Adrenal gland (tissue), 12 donors: ENCODE data around the gene OS9. TPM values are rescaled to one million over a fixed set of nuclear protein-coding genes. Genes with fewer than 3 reads are reported as not detected.

Experiments
- DNase-seq, 7 donors: peaks; one replicate each; pipeline ENCODE4 v3.0.0-alpha.2; 2019 to 2020
- H3K27ac ChIP-seq, 5 donors: fragments of 200-600 bp; sonication (generic) in 4 of 5; 1 replicate in 3 of 5; 2 replicates in 2 of 5; pipeline versions ENCODE4 v1.5.1 to v1.8.0; 2016 to 2020; ENCODE audit warnings: mild to moderate bottlenecking in 1 of 5
- H3K27me3 ChIP-seq: fragments of 200-600 bp; 2 replicates; pipeline ENCODE4 v1.8.0; 2021
- H3K36me3 ChIP-seq, 2 donors: fragments of 200-600 bp; replicated peaks in 1 of 2; 1 replicate in 1 of 2; 2 replicates in 1 of 2; pipeline versions ENCODE4 v1.5.1 to v1.8.0; 2018 to 2022
- H3K4me1 ChIP-seq, 2 donors: fragments of 200-600 bp; replicated peaks in 1 of 2; 1 replicate in 1 of 2; 2 replicates in 1 of 2; pipeline versions ENCODE4 v1.5.1 to v1.8.0; 2018 to 2021
- H3K4me3 ChIP-seq, 4 donors: fragments of 200-600 bp; sonication (generic) in 3 of 4; one replicate each; pipeline ENCODE4 v1.5.1; 2016 to 2018
- H3K9me3 ChIP-seq, 3 donors: fragments of 200-600 bp; sonication (generic) in 1 of 3; replicated peaks in 1 of 3; 1 replicate in 2 of 3; 2 replicates in 1 of 3; pipeline versions ENCODE4 v1.5.1 to v1.8.0; 2016 to 2021
- POLR2A ChIP-seq, 2 donors: fragments of 450-650 bp; IDR thresholded peaks; one replicate each; pipeline ENCODE4 v1.6.1; 2017; ENCODE audit warnings: antibody characterized with exemption in 2 of 2, mild to moderate bottlenecking in 2 of 2, moderate library complexity in 1 of 2
- WGBS, 4 donors: extraction: QIAGEN DNeasy Blood & Tissue Kit in 2 of 4; methylation state at CpG; one replicate each; pipeline versions ENCODE4 v1.1.5 to v1.1.7; 2013 to 2017; 5-methylcytosine and 5-hydroxymethylcytosine counted together
- intact Hi-C, 2 donors: fragments of 100-400 bp; cut with DNase I; formaldehyde crosslinking; loops; one replicate each; pipeline versions ENCODE4 v1.14.1 to v1.15.0; 2022 to 2023
- polyA plus RNA-seq, 3 donors: library from polyadenylated mRNA; stranded (reverse); fragments of 200-250 nt in 2 of 3; fragments of 350-450 nt in 1 of 3; fragmentation: Illumina TruSeq in 1 of 3; extraction: RNeasy Lipid Tissue Mini Kit (QIAGEN cat#74804) in 1 of 3; gene quantifications; one replicate each; pipeline ENCODE4 v1.2.3, GENCODE V29; 2013 to 2014
- total RNA-seq, 9 donors: library from RNA; depleted of rRNA in 4 of 9; stranded (reverse); fragments of >200 nt in 4 of 9; fragments of 120-200 nt in 1 of 9; fragmentation: NEBNext Ultra II Directional in 1 of 9; extraction: Animal tissue kit (Norgen Biotek cat#: 25700) in 1 of 9; gene quantifications; one replicate each; pipeline versions ENCODE4 v1.1.0 to v1.2.4, GENCODE V29; 2013 to 2023
- TF ChIP-seq, protein P1 (sequence below), 6 experiments: fragments of 450-650 bp in 4 of 6; fragments of 200-600 bp in 2 of 6; sonication (generic) in 1 of 6; IDR thresholded peaks; 1 replicate in 5 of 6; 2 replicates in 1 of 6; pipeline versions ENCODE4 v1.5.1 to v1.8.0; 2016 to 2021; ENCODE audit warnings: antibody characterized with exemption in 6 of 6, mild to moderate bottlenecking in 2 of 6, moderate library complexity in 1 of 6
- donor health status: healthy with polysubstance abuse.
- donor health status: Bipolar disorder and iron deficiency.
- donor health status: DM: yes; HTN: yes; CAD: no.
- donor health status: DM: no; HTN: no; CAD: no.
- donor health status: DM: no; HTN: no; CAD: no.
- donor health status: DM: yes; HTN: yes; CAD: no.

OS9 gene
- total and polyA plus RNA-seq, 12 donors, result 155 to 428 (median 272) TPM

DNA sequence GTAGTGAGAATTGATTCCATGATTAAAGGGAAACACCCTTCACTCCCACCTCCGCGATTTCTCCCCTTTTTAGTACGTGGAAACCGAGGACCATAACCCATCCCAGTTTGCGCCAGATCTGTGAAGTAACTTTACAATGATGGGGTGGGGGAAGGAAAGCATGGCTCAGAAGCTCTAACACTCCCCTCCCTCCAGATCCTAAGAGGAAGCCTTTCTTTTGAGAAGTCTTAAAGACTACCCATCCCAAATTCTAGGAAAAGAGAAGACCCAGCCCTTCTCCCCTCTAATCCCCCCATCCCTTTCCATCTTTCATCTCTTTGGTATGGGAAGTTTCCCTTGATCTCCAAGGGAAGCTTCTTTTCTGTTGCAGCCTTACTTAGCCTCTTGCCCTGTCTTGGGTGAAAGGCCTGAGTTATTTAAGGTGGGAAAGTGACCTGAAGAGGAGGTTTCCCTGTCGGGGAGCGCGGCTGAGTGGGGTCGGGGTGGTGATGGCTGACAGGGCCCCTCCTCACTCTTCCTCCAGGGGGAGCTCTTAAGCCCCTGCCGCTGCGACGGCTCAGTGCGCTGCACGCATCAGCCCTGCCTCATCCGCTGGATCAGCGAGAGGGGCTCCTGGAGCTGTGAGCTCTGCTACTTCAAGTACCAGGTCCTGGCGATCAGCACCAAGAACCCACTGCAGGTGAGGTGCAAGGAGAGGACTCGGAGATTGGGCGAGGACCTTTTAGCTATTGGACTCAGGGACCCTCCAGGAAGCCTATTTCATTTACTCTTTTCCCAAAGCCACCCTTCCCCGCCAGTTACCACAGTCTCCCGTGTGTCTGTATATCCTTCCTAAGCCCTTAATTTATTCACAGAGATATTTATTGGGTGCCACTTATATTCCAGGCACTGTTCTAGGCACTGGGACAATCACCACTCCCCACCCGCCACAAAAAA is 62.7 kb downstream of the OS9 start:
- DNase-seq, result no peak
- Histone ChIP-seq H3K27me3 (no peaks in the 10 kb centered on the region), H3K4me1 (peaks cover 0 to 21% of the 10 kb centered on the region in 2 donors), H3K4me3 (peak overlapping the region in 1 of 4 donors; percentile 92), H3K27ac (no peak overlapping the region), H3K9me3 (no peaks in the 10 kb centered on the region), H3K36me3 (peaks cover 0 to 21% of the 10 kb centered on the region in 2 donors)
- intact Hi-C loops, result no loop called here
- 61 to 65% (median 63%) methylated on average over 21 to 22 of the region's 22 CpGs for WGBS, 4 donors
- no peak for TF ChIP-seq POLR2A (IDR thresholded peaks at IDR 0.05)
- TF ChIP-seq, protein P1, sequence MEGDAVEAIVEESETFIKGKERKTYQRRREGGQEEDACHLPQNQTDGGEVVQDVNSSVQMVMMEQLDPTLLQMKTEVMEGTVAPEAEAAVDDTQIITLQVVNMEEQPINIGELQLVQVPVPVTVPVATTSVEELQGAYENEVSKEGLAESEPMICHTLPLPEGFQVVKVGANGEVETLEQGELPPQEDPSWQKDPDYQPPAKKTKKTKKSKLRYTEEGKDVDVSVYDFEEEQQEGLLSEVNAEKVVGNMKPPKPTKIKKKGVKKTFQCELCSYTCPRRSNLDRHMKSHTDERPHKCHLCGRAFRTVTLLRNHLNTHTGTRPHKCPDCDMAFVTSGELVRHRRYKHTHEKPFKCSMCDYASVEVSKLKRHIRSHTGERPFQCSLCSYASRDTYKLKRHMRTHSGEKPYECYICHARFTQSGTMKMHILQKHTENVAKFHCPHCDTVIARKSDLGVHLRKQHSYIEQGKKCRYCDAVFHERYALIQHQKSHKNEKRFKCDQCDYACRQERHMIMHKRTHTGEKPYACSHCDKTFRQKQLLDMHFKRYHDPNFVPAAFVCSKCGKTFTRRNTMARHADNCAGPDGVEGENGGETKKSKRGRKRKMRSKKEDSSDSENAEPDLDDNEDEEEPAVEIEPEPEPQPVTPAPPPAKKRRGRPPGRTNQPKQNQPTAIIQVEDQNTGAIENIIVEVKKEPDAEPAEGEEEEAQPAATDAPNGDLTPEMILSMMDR (IDR thresholded peaks at IDR 0.05), result peak in 4 of 6 experiments; percentile 22 to 46 (median 39)

- Histone ChIP-seq H3K4me1 (peaks cover 0 to 18% of the 10 kb centered on the region in 2 donors), H3K27me3 (no peaks in the 10 kb centered on the region), H3K36me3 (peaks cover 0 to 21% of the 10 kb centered on the region in 2 donors), H3K9me3 (no peaks in the 10 kb centered on the region), H3K27ac (no peak overlapping the region), H3K4me3 (no peak overlapping the region)
- DNase-seq, result no peak
- intact Hi-C loops, result no loop called here
- no peak for TF ChIP-seq POLR2A (IDR thresholded peaks at IDR 0.05)
- TF ChIP-seq, protein P1 (IDR thresholded peaks at IDR 0.05), result no peak
- 91 to 94% (median 93%) methylated on average over 4 of the region's 4 CpGs for WGBS, 4 donors
Observed at GRCh38 chr12:57757771-57758170, 63.8 kb downstream of the OS9 start.

DNA sequence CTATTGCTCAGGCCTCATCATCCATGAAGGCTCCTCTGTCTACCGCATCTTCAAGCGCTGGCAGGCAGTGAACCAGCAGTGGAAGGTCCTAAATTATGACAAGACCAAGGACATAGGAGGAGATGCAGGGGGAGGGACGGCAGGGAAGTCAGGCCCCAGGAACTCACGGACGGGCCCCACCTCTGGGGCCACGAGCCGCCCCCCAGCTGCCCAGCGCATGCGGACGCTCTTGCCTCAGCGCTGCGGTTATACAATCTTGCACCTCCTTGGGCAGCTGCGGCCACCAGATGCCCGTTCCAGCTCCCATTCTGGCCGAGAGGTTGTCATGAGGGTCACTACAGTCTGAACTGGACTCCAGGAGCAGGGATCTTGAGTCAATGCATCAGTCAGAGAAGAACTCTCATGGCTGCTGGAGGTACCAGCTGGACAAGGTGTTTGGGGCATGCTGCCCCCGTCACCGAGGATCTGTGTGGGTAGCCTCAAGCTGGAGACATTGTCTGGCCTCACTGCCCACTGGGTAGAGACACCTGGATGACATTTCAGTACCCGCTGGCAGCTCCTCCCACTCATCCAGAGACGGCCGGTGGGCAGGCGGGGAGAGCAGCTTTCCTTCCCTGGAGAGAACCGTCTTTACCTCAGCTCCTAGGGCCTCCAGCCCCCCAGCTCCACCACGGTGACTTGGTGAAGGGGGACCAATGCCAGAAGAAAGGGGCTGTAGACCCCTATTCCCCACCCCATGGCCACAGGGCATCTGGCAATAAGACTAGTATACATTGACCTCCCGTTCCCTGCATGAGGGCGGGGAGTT is 64.8 kb downstream of the OS9 start:
- 95 to 98% (median 96%) methylated on average over 15 to 25 of the region's 25 CpGs for WGBS, 4 donors
- TF ChIP-seq POLR2A (IDR thresholded peaks at IDR 0.05), result no peak
- TF ChIP-seq, protein P1 (IDR thresholded peaks at IDR 0.05), result no peak

More for the DNA sequence above, 64.8 kb downstream of the OS9 start:
- H3K27me3 ChIP-seq, result no peaks in the 10 kb centered on the region
- H3K36me3 ChIP-seq, result peaks cover 0 to 21% of the 10 kb centered on the region in 2 donors
- no peak overlapping the region for H3K4me3 ChIP-seq
- DNase-seq, result no peak
- no peaks in the 10 kb centered on the region for H3K9me3 ChIP-seq
- intact Hi-C loops, result no loop called here
- peaks cover 0 to 14% of the 10 kb centered on the region in 2 donors for H3K4me1 ChIP-seq
- H3K27ac ChIP-seq, result no peak overlapping the region
